ENCODE measurements around the gene MAP6D1.

MAP6D1 gene

DNA sequence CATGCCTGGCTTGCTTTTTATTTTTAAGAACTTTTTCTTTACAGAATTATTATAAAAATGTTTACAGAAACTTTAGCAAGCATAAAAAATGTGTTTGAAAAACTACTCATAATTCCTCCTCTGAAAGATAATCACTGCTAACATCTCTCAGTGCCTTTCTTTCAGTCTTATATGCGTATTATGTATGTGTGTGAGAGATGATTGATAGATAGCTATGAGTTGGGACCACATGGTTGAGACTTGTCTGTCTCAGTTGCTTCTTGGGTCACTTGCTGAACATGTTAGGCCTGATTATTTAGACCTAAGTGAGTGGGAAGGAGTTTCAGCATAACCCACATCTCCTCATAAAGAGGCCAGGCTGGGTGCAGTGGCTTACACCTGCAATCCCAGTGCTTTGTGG, 11.1 kb downstream of the MAP6D1 start:
- in situ Hi-C loops (cut with MboI; ENCODE audit: low pct_unique_long_range_greater_than_20kb, low sequenced_read_pairs, unreplicated experiment) = no loop called here
- TF ChIP-seq, protein P1, sequence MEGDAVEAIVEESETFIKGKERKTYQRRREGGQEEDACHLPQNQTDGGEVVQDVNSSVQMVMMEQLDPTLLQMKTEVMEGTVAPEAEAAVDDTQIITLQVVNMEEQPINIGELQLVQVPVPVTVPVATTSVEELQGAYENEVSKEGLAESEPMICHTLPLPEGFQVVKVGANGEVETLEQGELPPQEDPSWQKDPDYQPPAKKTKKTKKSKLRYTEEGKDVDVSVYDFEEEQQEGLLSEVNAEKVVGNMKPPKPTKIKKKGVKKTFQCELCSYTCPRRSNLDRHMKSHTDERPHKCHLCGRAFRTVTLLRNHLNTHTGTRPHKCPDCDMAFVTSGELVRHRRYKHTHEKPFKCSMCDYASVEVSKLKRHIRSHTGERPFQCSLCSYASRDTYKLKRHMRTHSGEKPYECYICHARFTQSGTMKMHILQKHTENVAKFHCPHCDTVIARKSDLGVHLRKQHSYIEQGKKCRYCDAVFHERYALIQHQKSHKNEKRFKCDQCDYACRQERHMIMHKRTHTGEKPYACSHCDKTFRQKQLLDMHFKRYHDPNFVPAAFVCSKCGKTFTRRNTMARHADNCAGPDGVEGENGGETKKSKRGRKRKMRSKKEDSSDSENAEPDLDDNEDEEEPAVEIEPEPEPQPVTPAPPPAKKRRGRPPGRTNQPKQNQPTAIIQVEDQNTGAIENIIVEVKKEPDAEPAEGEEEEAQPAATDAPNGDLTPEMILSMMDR (IDR thresholded peaks at IDR 0.05; ENCODE audit: extremely low read depth, insufficient read depth, missing control alignments) = no peak
- DNase-seq (ENCODE audit: low spot score) = no peak

DNA sequence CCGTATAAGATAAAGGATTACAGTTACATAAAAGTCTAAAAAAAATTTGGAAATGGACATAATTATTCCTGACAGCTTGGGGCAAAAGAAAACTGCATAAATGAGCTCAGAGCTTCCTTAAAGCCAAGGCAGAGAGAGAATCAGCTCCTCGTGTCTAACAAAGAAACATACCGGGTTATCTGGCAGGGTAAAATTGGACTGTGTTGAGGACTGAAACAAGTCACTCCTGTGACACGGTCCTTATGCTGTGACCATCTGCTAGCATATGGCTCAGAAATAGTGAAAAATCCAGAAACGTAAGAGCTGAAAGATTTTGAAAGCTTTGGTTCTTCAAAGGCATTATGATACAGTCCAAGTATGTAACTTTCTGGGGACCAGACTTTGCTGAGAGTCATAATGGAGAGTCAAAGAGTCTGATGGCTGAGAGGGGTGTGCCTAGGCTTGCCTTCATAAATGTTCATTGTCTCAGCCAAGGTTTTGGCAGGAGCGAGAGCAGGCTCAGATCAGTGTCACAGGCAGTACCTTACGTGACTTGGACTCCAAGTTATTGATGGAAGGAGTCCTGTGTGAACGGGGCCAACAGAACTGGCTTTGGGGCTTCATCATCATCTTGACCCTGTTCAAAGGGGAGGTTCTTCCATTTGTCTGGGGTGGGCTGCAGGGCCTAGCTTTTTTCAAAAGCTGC, 12.5 kb downstream of the MAP6D1 start:
- in situ Hi-C loops (cut with MboI; ENCODE audit: low pct_unique_long_range_greater_than_20kb, low sequenced_read_pairs, unreplicated experiment) = no loop called here
- DNase-seq (ENCODE audit: low spot score) = no peak
- TF ChIP-seq, protein P1 (IDR thresholded peaks at IDR 0.05; ENCODE audit: extremely low read depth, insufficient read depth, missing control alignments) = no peak

DNA sequence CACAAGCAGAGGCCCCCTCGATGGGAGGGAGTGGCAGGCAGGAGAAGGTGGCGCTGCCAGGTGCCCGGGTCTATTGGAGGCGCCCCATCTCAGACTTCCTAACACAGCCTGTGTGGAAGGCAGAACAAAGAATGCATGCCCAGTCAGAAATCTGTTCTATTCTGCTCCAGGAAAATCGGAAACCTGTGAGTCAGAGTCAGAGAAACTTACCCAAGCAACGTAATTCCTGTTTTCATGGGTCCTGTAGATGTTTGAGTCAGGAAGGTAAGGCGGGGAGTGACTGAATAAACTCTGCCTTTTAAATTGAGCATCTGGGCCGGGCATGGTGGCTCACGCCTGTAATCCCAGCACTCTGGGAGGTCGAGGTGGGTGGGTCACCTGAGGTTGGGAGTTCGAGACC, 13.7 kb downstream of the MAP6D1 start:
- no peak for DNase-seq (ENCODE audit: low spot score)
- TF ChIP-seq, protein P1 (IDR thresholded peaks at IDR 0.05; ENCODE audit: extremely low read depth, insufficient read depth, missing control alignments) = no peak
- in situ Hi-C loops (cut with MboI; ENCODE audit: low pct_unique_long_range_greater_than_20kb, low sequenced_read_pairs, unreplicated experiment) = no loop called here

DNA sequence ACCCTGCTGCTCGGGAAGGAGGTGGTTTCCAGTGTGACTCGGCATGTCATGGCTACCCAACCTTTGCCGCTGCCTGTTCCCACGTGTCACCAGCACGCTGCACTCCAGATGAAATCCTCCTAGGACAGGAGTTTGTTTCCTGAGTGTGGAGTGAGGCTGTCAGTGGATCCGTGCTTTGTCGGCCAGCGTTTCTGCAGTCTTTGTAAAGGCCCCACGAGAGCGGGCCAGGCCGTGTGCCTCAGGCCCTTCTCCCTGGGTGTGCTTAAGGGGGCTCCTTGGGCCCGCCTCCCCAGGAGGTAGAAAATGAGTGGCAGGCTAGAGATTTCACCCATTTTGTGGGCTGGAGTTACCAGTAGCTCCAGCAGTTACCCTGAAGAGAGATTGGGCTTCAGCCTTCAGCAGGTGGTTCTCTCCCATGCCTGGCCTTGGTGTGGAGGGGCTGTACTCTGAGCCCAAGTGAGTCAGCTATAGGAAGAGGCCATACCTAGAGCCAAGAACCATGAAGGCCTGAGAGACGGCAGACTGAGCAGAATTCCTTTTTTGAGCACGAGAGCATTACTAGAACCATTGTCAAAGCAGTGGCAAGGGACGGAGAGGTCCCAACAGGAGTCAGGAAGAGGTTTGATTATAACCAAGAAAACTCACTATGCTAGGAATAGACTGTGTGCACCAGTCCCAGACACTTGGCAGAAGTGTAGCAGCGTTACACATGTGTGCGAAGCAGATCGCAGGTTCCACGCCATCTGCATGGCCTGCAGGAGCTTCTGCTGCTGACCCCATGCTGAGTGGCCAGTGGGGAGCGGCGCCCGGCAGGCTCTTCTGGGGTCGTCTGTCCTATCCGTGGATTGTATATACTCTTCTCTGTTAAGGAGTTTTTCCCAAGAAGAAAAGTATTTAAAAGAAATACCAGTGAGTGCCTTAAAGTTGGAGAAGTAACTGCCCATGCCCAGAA, 14.5 kb downstream of the MAP6D1 start:
- TF ChIP-seq, protein P1 (IDR thresholded peaks at IDR 0.05; ENCODE audit: extremely low read depth, insufficient read depth, missing control alignments) = no peak
- no peak for DNase-seq (ENCODE audit: low spot score)
- in situ Hi-C loops (cut with MboI; ENCODE audit: low pct_unique_long_range_greater_than_20kb, low sequenced_read_pairs, unreplicated experiment) = no loop called here

DNA sequence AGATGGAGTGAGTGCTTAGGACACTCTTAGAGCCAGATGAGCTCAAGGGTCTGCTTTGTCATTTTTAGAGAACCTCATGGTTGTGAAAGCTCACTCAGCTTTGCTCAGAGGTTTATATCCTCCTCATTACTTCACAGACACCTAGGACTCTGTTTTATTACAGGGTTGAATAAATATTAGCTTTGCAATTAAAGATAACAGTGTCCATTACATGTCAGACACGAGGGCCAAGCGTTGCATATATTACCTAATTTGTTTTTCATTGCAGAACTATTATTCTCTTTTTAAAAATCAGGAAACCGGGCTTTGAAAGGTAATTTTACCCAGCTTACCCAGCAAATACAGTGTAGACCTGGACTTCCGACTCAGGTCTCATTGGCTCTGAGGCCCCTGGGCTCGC, 16.1 kb downstream of the MAP6D1 start:
- no peak for DNase-seq (ENCODE audit: low spot score)
- TF ChIP-seq, protein P1 (IDR thresholded peaks at IDR 0.05; ENCODE audit: extremely low read depth, insufficient read depth, missing control alignments) = no peak
- in situ Hi-C loops (cut with MboI; ENCODE audit: low pct_unique_long_range_greater_than_20kb, low sequenced_read_pairs, unreplicated experiment) = no loop called here

DNA sequence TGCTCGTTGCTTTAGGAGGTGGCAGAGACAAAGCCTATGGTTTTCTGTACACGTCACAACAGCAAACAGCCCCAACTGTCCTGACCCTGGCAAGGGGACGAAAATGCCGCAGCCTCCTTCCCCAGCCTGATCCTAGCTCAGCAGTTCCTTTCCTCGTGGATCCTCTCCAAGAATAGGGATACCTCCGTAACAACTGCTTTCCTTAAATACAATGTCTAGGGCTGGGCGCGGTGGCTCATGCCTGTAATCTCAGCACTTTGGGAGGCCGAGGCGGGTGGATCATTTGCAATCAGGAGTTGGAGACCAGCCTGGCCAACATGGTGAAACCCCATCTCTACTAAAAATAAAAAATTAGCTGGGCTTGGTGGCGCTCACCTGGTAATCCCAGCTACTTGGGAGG, 17.0 kb downstream of the MAP6D1 start:
- DNase-seq (ENCODE audit: low spot score) = no peak
- TF ChIP-seq, protein P1 (IDR thresholded peaks at IDR 0.05; ENCODE audit: extremely low read depth, insufficient read depth, missing control alignments) = no peak
- in situ Hi-C loops (cut with MboI; ENCODE audit: low pct_unique_long_range_greater_than_20kb, low sequenced_read_pairs, unreplicated experiment) = no loop called here
